DOHH2 (cell line): ENCODE results near the gene ISM2.

Experiments
- H3F3A ChIP-seq: fragments of 200-600 bp; sonication (generic), shearing (Covaris generic); 2 replicates; pipeline ENCODE4 v1.6.0; 2016; ENCODE audit warnings: antibody characterized with exemption, mild to moderate bottlenecking; ENCODE audit not compliant: control insufficient read depth, insufficient read depth
- H3K27ac ChIP-seq: fragments of 200-600 bp; sonication (generic); 2 replicates; pipeline ENCODE4 v1.5.1; 2014; ENCODE audit warnings: low read depth, mild to moderate bottlenecking, low read length, moderate library complexity
- H3K27me3 ChIP-seq: fragments of 200-600 bp; sonication (generic); 2 replicates; pipeline ENCODE4 v1.6.1; 2014; ENCODE audit warnings: mild to moderate bottlenecking, low read length, mixed read lengths; ENCODE audit not compliant: control insufficient read depth
- H3K36me3 ChIP-seq: fragments of 200-600 bp; sonication (generic); 2 replicates; pipeline ENCODE4 v1.6.1; 2014; ENCODE audit warnings: mild to moderate bottlenecking, low read length, moderate library complexity, mixed read lengths; ENCODE audit not compliant: control insufficient read depth
- H3K4me1 ChIP-seq: fragments of 200-600 bp; sonication (generic); 2 replicates; pipeline ENCODE4 v1.6.1; 2014; ENCODE audit warnings: mild to moderate bottlenecking, low read length, mixed read lengths; ENCODE audit not compliant: control insufficient read depth
- H3K4me2 ChIP-seq: fragments of 200-600 bp; sonication (generic); 2 replicates; pipeline ENCODE4 v1.6.0; 2014; ENCODE audit warnings: mild to moderate bottlenecking, low read length, moderate library complexity
- H3K4me3 ChIP-seq: fragments of 200-600 bp; sonication (generic); 2 replicates; pipeline ENCODE4 v1.5.1; 2014; ENCODE audit warnings: mild to moderate bottlenecking, low read length, mixed read lengths
- H3K79me2 ChIP-seq: fragments of 200-600 bp; sonication (generic); 2 replicates; pipeline ENCODE4 v1.6.1; 2014; ENCODE audit warnings: mild to moderate bottlenecking, low read length, mixed read lengths; ENCODE audit not compliant: control insufficient read depth
- H3K9me2 ChIP-seq: fragments of 200-600 bp; sonication (generic); replicated peaks from 2 replicates; pipeline ENCODE4 v1.6.1; 2014; ENCODE audit warnings: mild to moderate bottlenecking, low read length, mixed read lengths; ENCODE audit not compliant: control insufficient read depth
- H3K9me3 ChIP-seq: fragments of 200-600 bp; sonication (generic); 2 replicates; pipeline ENCODE4 v1.6.1; 2014; ENCODE audit warnings: antibody characterized with exemption, low read length, mixed read lengths; ENCODE audit not compliant: control insufficient read depth, insufficient read depth
- H4K20me1 ChIP-seq: fragments of 200-600 bp; sonication (generic); 2 replicates; pipeline ENCODE4 v1.6.0; 2014; ENCODE audit warnings: low read depth, mild to moderate bottlenecking, antibody characterized with exemption, low read length, moderate library complexity; ENCODE audit not compliant: control insufficient read depth, insufficient read depth
- CTCF ChIP-seq: fragments of 200-600 bp; sonication (generic); IDR thresholded peaks from one replicate; pipeline ENCODE4 v1.5.1; 2014; ENCODE audit warnings: antibody characterized with exemption, mild to moderate bottlenecking, low read depth, low read length; ENCODE audit not compliant: poor library complexity, severe bottlenecking
- EZH2phosphoT487 ChIP-seq: fragments of 200-600 bp; sonication (generic); IDR thresholded peaks from 2 replicates; pipeline ENCODE4 v1.6.1; 2017; ENCODE audit warnings: borderline replicate concordance, mild to moderate bottlenecking, antibody characterized with exemption, low read length, moderate library complexity, mixed read lengths

Gene ISM2

GRCh38 chr14:77543637-77544334 lies 45.2 kb upstream of the ISM2 start:
- Histone ChIP-seq H3F3A (no peaks in the 10 kb centered on the region; the same call in 1 of the 2 replicates), H3K27me3 (no peaks in the 10 kb centered on the region), H3K36me3 (peaks cover 34% of the 10 kb centered on the region), H4K20me1 (no peaks in the 10 kb centered on the region), H3K79me2 (no peaks in the 10 kb centered on the region), H3K4me1 (peaks cover 14% of the 10 kb centered on the region), H3K9me3 (no peaks in the 10 kb centered on the region), H3K4me3 (no peak overlapping the region), H3K27ac (no peak overlapping the region), H3K9me2 (no peaks in the 10 kb centered on the region), H3K4me2 (no peak overlapping the region)
- TF ChIP-seq CTCF: no peak
- no peak for TF ChIP-seq EZH2phosphoT487

DNA sequence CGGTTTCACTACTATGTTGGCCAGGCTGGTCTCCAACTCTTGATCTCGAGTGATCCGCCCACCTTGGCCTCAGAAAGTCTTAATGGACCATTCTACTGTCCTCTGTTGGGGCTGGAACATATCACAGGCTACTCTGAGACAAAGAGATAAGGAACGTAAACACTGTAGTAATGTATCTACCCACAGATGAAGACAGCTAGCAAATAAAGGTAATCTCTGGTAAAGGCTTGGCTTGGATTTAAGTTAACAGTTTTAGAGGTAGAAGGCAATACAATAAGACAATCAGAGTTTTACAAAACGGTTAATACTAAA lies 44.6 kb upstream of the ISM2 start:
- Histone ChIP-seq H3K27ac (no peak overlapping the region), H3K9me2 (no peaks in the 10 kb centered on the region), H3K4me1 (peaks cover 14% of the 10 kb centered on the region), H3K9me3 (no peaks in the 10 kb centered on the region), H3K27me3 (no peaks in the 10 kb centered on the region), H3K79me2 (no peaks in the 10 kb centered on the region), H3K4me3 (no peak overlapping the region), H3K36me3 (peaks cover 28% of the 10 kb centered on the region), H4K20me1 (no peaks in the 10 kb centered on the region), H3F3A (peaks cover under 1% of the 10 kb centered on the region), H3K4me2 (no peak overlapping the region)
- TF ChIP-seq CTCF: no peak
- no peak for TF ChIP-seq EZH2phosphoT487

DNA sequence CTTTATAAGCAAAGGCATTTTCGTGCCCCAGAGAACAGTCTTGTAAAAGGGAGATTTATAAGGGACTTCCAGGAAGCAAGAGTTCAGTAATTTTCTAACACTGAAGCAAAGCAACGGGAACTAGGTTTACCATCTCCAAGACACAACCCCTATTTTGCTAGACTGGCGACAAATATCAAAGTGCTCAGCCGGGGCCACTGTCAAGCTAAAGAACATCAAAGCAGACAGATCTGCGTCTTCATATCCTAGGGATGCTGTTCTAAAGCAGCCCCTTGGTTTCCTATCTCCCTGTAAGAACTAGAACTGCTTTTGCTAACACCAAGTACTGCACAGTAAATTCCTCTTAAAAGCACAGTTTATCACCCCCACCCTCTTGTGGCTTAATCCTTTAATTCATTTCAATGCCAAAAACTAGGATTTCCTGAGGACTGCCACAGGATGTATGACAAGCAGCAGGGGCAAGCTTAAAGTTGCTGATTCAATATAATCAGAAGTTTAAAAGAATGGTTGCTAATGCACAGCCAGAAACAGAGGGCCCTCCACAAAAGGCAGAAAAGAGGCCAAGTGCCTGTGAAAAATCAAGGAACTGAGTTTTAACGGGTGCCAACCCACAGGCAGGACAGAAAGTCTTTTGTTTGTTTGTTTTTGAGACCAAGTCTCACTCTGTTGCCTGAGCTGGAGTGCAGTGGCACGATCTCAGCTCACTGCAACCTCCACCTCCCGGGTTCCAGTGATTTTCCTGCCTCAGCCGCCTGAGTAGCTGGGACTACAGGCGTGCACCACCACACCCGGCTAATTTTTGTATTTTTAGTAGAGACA lies 44.0 kb upstream of the ISM2 start:
- no peak overlapping the region for H3K4me3 ChIP-seq
- H3K27ac ChIP-seq: no peak overlapping the region
- TF ChIP-seq CTCF (no peak), EZH2phosphoT487 (no peak)

More for the DNA sequence above, 44.0 kb upstream of the ISM2 start:
- H3F3A ChIP-seq: peaks cover 4% of the 10 kb centered on the region
- H3K9me3 ChIP-seq: no peaks in the 10 kb centered on the region
- no peaks in the 10 kb centered on the region for H3K79me2 ChIP-seq
- no peaks in the 10 kb centered on the region for H3K27me3 ChIP-seq
- H3K4me2 ChIP-seq: 0 out of 2 replicates have a peak overlapping the region, but pooled peaks have one; percentile 10
- no peaks in the 10 kb centered on the region for H3K9me2 ChIP-seq
- no peaks in the 10 kb centered on the region for H4K20me1 ChIP-seq
- H3K4me1 ChIP-seq: peaks cover 14% of the 10 kb centered on the region
- H3K36me3 ChIP-seq: peaks cover 25% of the 10 kb centered on the region
